T-helper 1 cell treated with Interleukin-12 subunit alpha and Interleukin-12 subunit beta and Interleukin-4 antibody, amounts not matched to agents 30 μg/mL and 1 μg/mL, for 36 hours (primary cell): ENCODE results near the gene EHF.
A peak's percentile ranks its signal among the peaks of the same experiment; 100 is the strongest.

ENCODE experiments used
- H3K27ac Mint-ChIP-seq: one replicate; pipeline ENCODE4 v1.8.0; 2021; ENCODE audit warnings: mild to moderate bottlenecking, mixed read lengths
- H3K27me3 Mint-ChIP-seq: one replicate; pipeline ENCODE4 v1.8.0; 2021; ENCODE audit warnings: low read depth, mixed read lengths
- H3K36me3 Mint-ChIP-seq: one replicate; pipeline ENCODE4 v1.8.0; 2021; ENCODE audit warnings: low read depth, mixed read lengths
- H3K4me1 Mint-ChIP-seq: one replicate; pipeline ENCODE4 v1.8.0; 2021; ENCODE audit warnings: low read depth, mixed read lengths
- H3K4me3 Mint-ChIP-seq: one replicate; pipeline ENCODE4 v1.8.0; 2021; ENCODE audit warnings: mild to moderate bottlenecking, moderate library complexity, mixed read lengths
- H3K9me3 Mint-ChIP-seq: one replicate; pipeline ENCODE4 v1.8.0; 2021; ENCODE audit warnings: mixed read lengths

The EHF gene

GRCh38 chr11:34625576-34625975 is 4.7 kb downstream of the EHF start:
- Mint-ChIP-seq H3K27me3 (peaks cover 51% of the 10 kb centered on the region), H3K4me1 (no peaks in the 10 kb centered on the region), H3K9me3 (no peaks in the 10 kb centered on the region), H3K36me3 (no peaks in the 10 kb centered on the region), H3K27ac (no peak overlapping the region), H3K4me3 (no peak overlapping the region)

DNA sequence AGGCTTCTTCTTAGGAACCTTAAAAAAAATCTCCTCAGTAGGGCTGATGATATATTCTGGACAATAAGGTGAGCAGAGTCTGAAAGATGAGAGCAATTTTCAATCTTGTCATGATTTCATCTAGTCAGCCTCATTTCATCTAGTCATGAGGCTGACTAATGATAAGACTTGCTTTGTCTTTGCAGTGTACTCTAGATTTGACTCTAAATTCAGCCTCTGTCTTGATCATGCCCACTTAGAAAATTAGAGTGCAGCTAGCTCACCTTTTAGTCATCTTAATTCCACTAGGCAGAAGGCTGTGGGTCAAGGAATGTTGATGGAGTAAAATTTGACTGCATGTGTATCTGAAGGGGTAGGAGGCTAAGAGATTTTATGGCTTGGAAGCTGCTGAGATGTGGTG is 5.5 kb downstream of the EHF start:
- no peak overlapping the region for H3K27ac Mint-ChIP-seq
- H3K9me3 Mint-ChIP-seq = no peaks in the 10 kb centered on the region
- no peaks in the 10 kb centered on the region for H3K4me1 Mint-ChIP-seq
- no peaks in the 10 kb centered on the region for H3K36me3 Mint-ChIP-seq
- no peak overlapping the region for H3K4me3 Mint-ChIP-seq
- peaks cover 53% of the 10 kb centered on the region for H3K27me3 Mint-ChIP-seq

GRCh38 chr11:34627197-34627596 is 6.3 kb downstream of the EHF start:
- no peaks in the 10 kb centered on the region for H3K4me1 Mint-ChIP-seq
- H3K36me3 Mint-ChIP-seq = no peaks in the 10 kb centered on the region
- peaks cover 48% of the 10 kb centered on the region for H3K27me3 Mint-ChIP-seq
- H3K4me3 Mint-ChIP-seq = no peak overlapping the region
- no peak overlapping the region for H3K27ac Mint-ChIP-seq
- H3K9me3 Mint-ChIP-seq = no peaks in the 10 kb centered on the region

DNA sequence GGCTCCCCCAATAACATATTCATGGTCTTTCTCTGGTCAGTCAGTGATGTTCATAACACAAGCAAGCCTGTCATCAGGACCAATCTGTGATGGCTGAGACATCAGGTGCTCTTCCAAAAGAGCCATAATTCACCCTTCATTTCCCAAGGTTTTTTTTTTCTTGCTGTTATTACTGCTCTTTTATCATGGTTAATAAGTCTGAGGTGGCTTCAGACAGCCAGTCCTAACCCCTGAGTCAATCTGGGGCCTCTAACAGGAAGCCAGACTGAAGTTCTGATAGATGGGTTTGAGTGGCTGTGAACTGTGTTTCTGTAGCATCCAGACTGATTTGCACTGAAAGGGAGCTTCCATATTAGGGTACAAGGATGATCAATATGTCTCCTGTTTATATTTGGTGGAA is 8.8 kb downstream of the EHF start:
- H3K27me3 Mint-ChIP-seq = peaks cover 57% of the 10 kb centered on the region
- no peaks in the 10 kb centered on the region for H3K36me3 Mint-ChIP-seq
- H3K4me3 Mint-ChIP-seq = no peak overlapping the region
- no peaks in the 10 kb centered on the region for H3K9me3 Mint-ChIP-seq
- no peak overlapping the region for H3K27ac Mint-ChIP-seq
- H3K4me1 Mint-ChIP-seq = peaks cover 12% of the 10 kb centered on the region

GRCh38 chr11:34630544-34630943 is 9.7 kb downstream of the EHF start:
- Mint-ChIP-seq H3K27ac (no peak overlapping the region), H3K36me3 (no peaks in the 10 kb centered on the region), H3K4me1 (peaks cover 12% of the 10 kb centered on the region), H3K27me3 (peaks cover 57% of the 10 kb centered on the region), H3K4me3 (no peak overlapping the region), H3K9me3 (no peaks in the 10 kb centered on the region)

DNA sequence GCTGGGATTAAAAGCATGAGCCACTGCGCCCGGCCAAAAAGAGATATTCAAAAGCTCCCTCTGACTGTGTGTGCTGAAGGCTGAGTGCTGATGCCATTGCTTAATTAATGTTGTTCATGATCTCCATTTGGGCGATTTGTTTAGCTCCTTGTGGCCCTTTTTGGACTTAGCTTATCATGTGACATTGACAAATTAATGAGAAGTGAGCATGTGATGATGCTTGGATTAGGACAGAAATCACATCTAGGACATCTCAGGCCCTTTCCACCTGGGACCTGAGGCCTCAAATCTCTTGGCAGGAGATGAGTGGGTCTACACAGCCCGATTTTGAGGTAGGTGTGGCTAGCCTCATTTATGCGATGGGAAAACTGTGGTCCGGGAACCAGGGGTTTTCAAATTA is 10.4 kb downstream of the EHF start:
- H3K4me3 Mint-ChIP-seq = no peak overlapping the region
- no peak overlapping the region for H3K27ac Mint-ChIP-seq
- H3K27me3 Mint-ChIP-seq = peaks cover 53% of the 10 kb centered on the region
- H3K4me1 Mint-ChIP-seq = peaks cover 12% of the 10 kb centered on the region
- H3K9me3 Mint-ChIP-seq = no peaks in the 10 kb centered on the region
- H3K36me3 Mint-ChIP-seq = no peaks in the 10 kb centered on the region

- Mint-ChIP-seq H3K4me1 (peaks cover 12% of the 10 kb centered on the region), H3K27me3 (peaks cover 50% of the 10 kb centered on the region), H3K4me3 (no peak overlapping the region)
Observed at GRCh38 chr11:34631737-34632104, 10.8 kb downstream of the EHF start.

DNA sequence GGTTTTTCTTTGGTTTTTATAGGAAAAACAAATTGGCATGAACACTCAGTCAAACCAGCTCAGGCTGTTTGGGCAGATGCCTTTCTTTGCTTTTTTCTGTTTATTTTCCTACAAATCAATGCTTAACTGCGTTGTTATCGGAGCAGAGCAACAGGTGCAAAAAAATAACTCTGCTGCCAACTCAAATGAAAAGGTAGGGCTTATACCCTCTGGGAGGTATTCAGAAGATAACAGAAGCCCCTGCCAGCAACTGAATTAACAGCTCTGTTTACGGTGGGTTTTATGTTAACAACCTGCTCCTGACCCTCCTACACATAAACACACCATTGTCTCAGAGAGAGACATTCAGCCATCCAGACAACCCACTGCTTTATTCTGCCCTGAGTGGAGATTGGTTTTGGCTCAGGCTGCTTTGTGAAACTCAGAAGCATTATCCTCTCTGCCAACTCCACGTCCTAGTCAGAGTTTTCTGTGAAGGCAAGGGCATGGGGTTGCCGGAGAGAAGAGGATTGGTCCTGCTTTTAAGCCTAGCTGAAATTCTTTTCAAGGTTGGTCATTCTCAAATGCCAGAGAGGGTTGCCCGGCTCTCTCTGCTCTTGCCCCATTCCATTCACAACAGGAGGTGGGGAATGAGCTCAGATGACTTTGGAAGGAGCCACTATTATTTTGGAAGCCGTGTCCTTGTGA is 11.4 kb downstream of the EHF start:
- Mint-ChIP-seq H3K27ac (no peak overlapping the region), H3K27me3 (peaks cover 46% of the 10 kb centered on the region), H3K4me1 (peaks cover 12% of the 10 kb centered on the region), H3K4me3 (no peak overlapping the region), H3K9me3 (no peaks in the 10 kb centered on the region), H3K36me3 (no peaks in the 10 kb centered on the region)

More at GRCh38 chr11:34631737-34632104, 10.8 kb downstream of the EHF start:
- H3K9me3 Mint-ChIP-seq = no peaks in the 10 kb centered on the region
- no peak overlapping the region for H3K27ac Mint-ChIP-seq
- H3K36me3 Mint-ChIP-seq = no peaks in the 10 kb centered on the region

DNA sequence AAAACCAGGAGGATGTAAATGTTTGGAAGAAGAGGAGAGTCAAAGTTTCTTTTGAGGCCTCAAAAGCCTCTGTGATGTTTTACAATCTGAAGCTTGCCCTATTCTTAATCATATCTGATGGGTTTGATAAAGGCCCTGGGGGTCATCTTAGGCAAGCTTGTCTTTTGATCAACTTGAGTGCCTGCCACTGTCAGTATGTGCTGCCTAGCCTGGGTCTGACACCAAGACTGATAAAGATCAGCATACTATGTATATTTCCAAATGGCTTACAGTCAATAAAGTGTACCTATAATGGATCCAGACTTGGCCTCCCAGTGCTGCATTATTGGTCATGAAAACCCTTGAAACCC is 12.7 kb downstream of the EHF start:
- Mint-ChIP-seq H3K27me3 (peaks cover 48% of the 10 kb centered on the region), H3K4me1 (peaks cover 12% of the 10 kb centered on the region), H3K27ac (no peak overlapping the region), H3K9me3 (no peaks in the 10 kb centered on the region), H3K36me3 (no peaks in the 10 kb centered on the region), H3K4me3 (no peak overlapping the region)

DNA sequence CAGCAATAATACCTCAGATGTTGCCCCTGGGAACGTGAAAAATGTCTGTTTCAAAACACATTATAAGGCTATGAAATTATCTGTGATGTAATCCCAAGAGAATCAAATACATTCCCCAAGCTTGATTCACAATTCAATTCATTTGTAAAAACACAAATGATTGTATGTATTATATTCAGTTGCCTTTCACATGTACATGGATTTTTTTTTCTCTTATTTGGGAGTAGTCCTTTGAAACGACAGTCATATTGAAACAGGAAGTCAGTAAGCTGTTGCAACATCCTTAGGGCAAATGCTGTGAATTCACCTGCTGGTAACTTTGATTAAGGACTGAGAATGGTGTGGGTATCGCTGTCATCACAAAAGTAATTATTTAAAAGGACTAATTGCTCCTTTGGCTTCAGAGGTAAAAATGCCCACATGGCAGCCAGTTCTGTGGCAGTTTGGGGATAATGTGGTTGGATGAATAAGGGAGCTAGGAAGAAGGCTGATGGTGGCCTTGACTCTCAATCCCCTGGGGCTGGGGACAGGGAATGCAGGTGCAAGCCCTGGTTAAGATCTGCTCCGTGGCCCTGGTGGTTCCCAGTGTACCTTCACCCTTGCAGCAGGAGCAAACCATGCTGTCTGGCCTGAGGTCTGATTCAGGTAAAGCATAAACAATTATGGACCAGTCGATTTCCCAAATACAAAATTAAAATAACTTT is 13.2 kb downstream of the EHF start:
- Mint-ChIP-seq H3K4me3 (no peak overlapping the region), H3K9me3 (no peaks in the 10 kb centered on the region), H3K36me3 (no peaks in the 10 kb centered on the region), H3K27me3 (peaks cover 48% of the 10 kb centered on the region), H3K4me1 (peaks cover 12% of the 10 kb centered on the region), H3K27ac (peak overlapping the region; percentile 14)

- H3K4me1 Mint-ChIP-seq = peaks cover 12% of the 10 kb centered on the region
- no peaks in the 10 kb centered on the region for H3K9me3 Mint-ChIP-seq
- H3K27me3 Mint-ChIP-seq = peaks cover 48% of the 10 kb centered on the region
- H3K36me3 Mint-ChIP-seq = no peaks in the 10 kb centered on the region
- no peak overlapping the region for H3K4me3 Mint-ChIP-seq
- H3K27ac Mint-ChIP-seq = no peak overlapping the region
Observed at GRCh38 chr11:34634694-34635062, 13.8 kb downstream of the EHF start.

- Mint-ChIP-seq H3K4me1 (peaks cover 12% of the 10 kb centered on the region), H3K9me3 (no peaks in the 10 kb centered on the region), H3K36me3 (no peaks in the 10 kb centered on the region), H3K4me3 (no peak overlapping the region), H3K27ac (no peak overlapping the region), H3K27me3 (peaks cover 56% of the 10 kb centered on the region)
Observed at GRCh38 chr11:34636127-34636526, 15.2 kb downstream of the EHF start.

DNA sequence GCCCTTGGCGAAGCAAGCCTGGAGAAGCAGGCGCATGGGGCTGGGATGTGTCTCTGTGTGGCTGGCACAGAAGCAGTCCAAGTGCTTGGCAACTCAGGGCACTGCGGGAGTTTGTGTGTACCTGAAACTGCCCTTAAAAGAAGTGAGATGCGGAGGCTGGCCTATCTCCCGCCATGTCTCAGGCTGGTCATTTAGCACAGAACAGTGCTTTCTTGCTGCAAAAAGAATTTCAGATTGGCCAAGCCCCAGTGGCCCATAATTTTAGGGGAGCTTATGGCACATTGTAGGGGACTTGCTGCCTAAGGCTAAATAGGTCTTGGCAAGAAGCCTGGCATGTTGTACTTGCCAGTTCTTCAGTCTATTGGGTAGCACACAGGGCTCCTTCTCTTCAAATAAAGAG is 16.4 kb downstream of the EHF start:
- H3K4me3 Mint-ChIP-seq = no peak overlapping the region
- peaks cover 61% of the 10 kb centered on the region for H3K27me3 Mint-ChIP-seq
- H3K27ac Mint-ChIP-seq = no peak overlapping the region
- H3K36me3 Mint-ChIP-seq = no peaks in the 10 kb centered on the region
- no peaks in the 10 kb centered on the region for H3K9me3 Mint-ChIP-seq
- H3K4me1 Mint-ChIP-seq = peaks cover 12% of the 10 kb centered on the region

GRCh38 chr11:34638897-34639296 is 18.0 kb downstream of the EHF start:
- Mint-ChIP-seq H3K27me3 (peaks cover 64% of the 10 kb centered on the region), H3K36me3 (no peaks in the 10 kb centered on the region), H3K4me1 (peaks cover 6% of the 10 kb centered on the region), H3K4me3 (no peak overlapping the region), H3K9me3 (no peaks in the 10 kb centered on the region), H3K27ac (no peak overlapping the region)

DNA sequence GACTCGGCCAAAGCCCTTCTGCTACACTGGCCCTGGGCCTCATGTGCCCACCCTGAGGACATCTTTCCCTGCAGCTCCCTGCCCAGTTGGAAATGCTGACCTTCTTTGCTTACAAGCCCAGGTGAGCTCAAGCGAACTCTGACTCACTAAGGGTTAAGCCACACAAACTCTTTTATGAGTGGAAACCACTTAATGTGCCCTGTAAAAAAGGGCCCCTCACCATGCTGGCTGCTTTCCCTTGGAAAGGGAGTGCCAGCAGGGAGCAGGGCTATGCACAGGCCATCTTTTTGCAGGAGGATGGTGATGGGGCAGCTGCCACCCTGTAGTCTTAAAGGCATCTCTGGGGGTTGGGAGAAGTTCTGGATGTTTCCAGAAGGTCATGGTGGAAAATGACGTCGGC is 18.7 kb downstream of the EHF start:
- no peak overlapping the region for H3K4me3 Mint-ChIP-seq
- H3K36me3 Mint-ChIP-seq = no peaks in the 10 kb centered on the region
- no peak overlapping the region for H3K27ac Mint-ChIP-seq
- H3K27me3 Mint-ChIP-seq = peaks cover 64% of the 10 kb centered on the region
- H3K9me3 Mint-ChIP-seq = no peaks in the 10 kb centered on the region
- H3K4me1 Mint-ChIP-seq = no peaks in the 10 kb centered on the region
